HepG2 (cell line): ENCODE data around the gene RIPOR3. TPM values are rescaled to one million over a fixed set of nuclear protein-coding genes. Genes with fewer than 3 reads are reported as not detected.

Source experiments
- ELF1 ChIP-seq: sonication (generic); formaldehyde crosslinking; IDR thresholded peaks from 2 replicates; pipeline ENCODE4 v1.4.0; 2020; ENCODE audit warnings: missing genetic modification reagents
- EP300 ChIP-seq, 3 experiments: sonication (generic) in 1 of 3; formaldehyde crosslinking in 1 of 3; IDR thresholded peaks; 2 replicates each; pipeline versions ENCODE4 v1.5.1 to v1.6.1; 2011 to 2020; ENCODE audit warnings: low read depth in 2 of 3, low read length in 2 of 3, borderline replicate concordance in 1 of 3, improper control_type of control experiment in 1 of 3, mild to moderate bottlenecking in 1 of 3, missing genetic modification reagents in 1 of 3, moderate library complexity in 1 of 3
- FOSL2 ChIP-seq: sonication (generic); formaldehyde crosslinking; IDR thresholded peaks from 2 replicates; pipeline ENCODE4 v1.4.0; 2020; ENCODE audit warnings: missing genetic modification reagents
- HNF4A ChIP-seq: sonication (generic); formaldehyde crosslinking; IDR thresholded peaks from 2 replicates; pipeline ENCODE4 v1.4.0; 2020; ENCODE audit warnings: missing genetic modification reagents
- LCORL ChIP-seq, 2 experiments: fragments of 450-650 bp in 1 of 2; sonication (generic) in 1 of 2; formaldehyde crosslinking in 1 of 2; IDR thresholded peaks; 2 replicates each; pipeline versions ENCODE4 v1.5.0 to v1.6.1; 2017 to 2020; ENCODE audit warnings: antibody characterized with exemption in 1 of 2, missing genetic modification reagents in 1 of 2
- MED1 ChIP-seq: sonication (generic); formaldehyde crosslinking; IDR thresholded peaks from 2 replicates; pipeline ENCODE4 v1.4.0; 2020; ENCODE audit warnings: missing genetic modification reagents
- MEIS2 ChIP-seq: sonication (generic); formaldehyde crosslinking; IDR thresholded peaks from 2 replicates; pipeline ENCODE4 v1.9.0; 2021; ENCODE audit warnings: mild to moderate bottlenecking, missing genetic modification reagents
- PHF20 ChIP-seq: sonication (generic); formaldehyde crosslinking; IDR thresholded peaks from 2 replicates; pipeline ENCODE4 v1.5.0; 2020; ENCODE audit warnings: mild to moderate bottlenecking, missing genetic modification reagents
- SALL1 ChIP-seq: sonication (generic); formaldehyde crosslinking; IDR thresholded peaks from 2 replicates; pipeline ENCODE4 v1.8.0; 2022; ENCODE audit warnings: mild to moderate bottlenecking, missing genetic modification reagents
- SMAD1 ChIP-seq: sonication (generic); formaldehyde crosslinking; IDR thresholded peaks from 2 replicates; pipeline ENCODE4 v1.4.0; 2020; ENCODE audit warnings: missing genetic modification reagents, low read depth, mild to moderate bottlenecking, borderline replicate concordance
- YEATS4 ChIP-seq: sonication (generic); formaldehyde crosslinking; IDR thresholded peaks from 2 replicates; pipeline ENCODE4 v1.4.0; 2020; ENCODE audit warnings: missing genetic modification reagents, borderline replicate concordance
- ZNF205 ChIP-seq: IDR thresholded peaks from 2 replicates; pipeline ENCODE4 v1.6.1; 2018; ENCODE audit warnings: missing biosample characterization, missing genetic modification reagents
- ZNF883 ChIP-seq: sonication (generic); formaldehyde crosslinking; IDR thresholded peaks from 2 replicates; pipeline ENCODE4 v1.5.1; 2020; ENCODE audit warnings: mild to moderate bottlenecking, missing genetic modification reagents; ENCODE audit errors: not compliant biosample characterization
- polyA plus RNA-seq, 8 experiments: library from polyadenylated mRNA; depleted of rRNA in 3 of 8; stranded (reverse) in 7 of 8; unstranded in 1 of 8; fragments of >200 nt; fragmentation: Illumina TruSeq in 4 of 8; extraction: Trizol in 4 of 8; gene quantifications; 2 replicates each; pipeline versions ENCODE4 v1.2.1 to v1.2.3, GENCODE V29; 2011 to 2016; ENCODE audit warnings: low read depth in 4 of 8, missing spikeins in 1 of 8, mixed read lengths in 1 of 8; ENCODE audit not compliant: insufficient read depth in 1 of 8
- total RNA-seq, 5 experiments: library from RNA; depleted of rRNA; stranded (reverse); fragments of >200 nt; fragmentation: Illumina TruSeq; extraction: Trizol; gene quantifications; 2 replicates each; pipeline ENCODE4 v1.2.3, GENCODE V29; 2016; ENCODE audit warnings: low read depth in 1 of 5
- TF ChIP-seq, protein P1 (sequence below), 2 experiments: IDR thresholded peaks; 2 replicates each; pipeline ENCODE4 v1.6.1; 2011 to 2012; ENCODE audit warnings: low read length in 2 of 2, borderline replicate concordance in 1 of 2, low read depth in 1 of 2, mild to moderate bottlenecking in 1 of 2, moderate library complexity in 1 of 2
- TF ChIP-seq, protein P2 (sequence below): sonication (generic); formaldehyde crosslinking; IDR thresholded peaks from 2 replicates; pipeline ENCODE4 v1.4.0; 2020; ENCODE audit warnings: missing genetic modification reagents, borderline replicate concordance
- TF ChIP-seq, protein P3 (sequence below): sonication (generic); formaldehyde crosslinking; IDR thresholded peaks from 2 replicates; pipeline ENCODE4 v1.4.0; 2020; ENCODE audit warnings: missing genetic modification reagents
- TF ChIP-seq, protein P4 (sequence below): sonication (generic); formaldehyde crosslinking; conservative IDR thresholded peaks from 2 replicates; pipeline ENCODE4 v1.8.1; 2023; ENCODE audit warnings: missing genetic modification reagents

Gene RIPOR3
- total and polyA plus RNA-seq, 2 of the 13 experiments (the other 11 are each of a cell fraction or from before 2014, with no cell fraction given) = 0.18 TPM; not detected in 1

DNA sequence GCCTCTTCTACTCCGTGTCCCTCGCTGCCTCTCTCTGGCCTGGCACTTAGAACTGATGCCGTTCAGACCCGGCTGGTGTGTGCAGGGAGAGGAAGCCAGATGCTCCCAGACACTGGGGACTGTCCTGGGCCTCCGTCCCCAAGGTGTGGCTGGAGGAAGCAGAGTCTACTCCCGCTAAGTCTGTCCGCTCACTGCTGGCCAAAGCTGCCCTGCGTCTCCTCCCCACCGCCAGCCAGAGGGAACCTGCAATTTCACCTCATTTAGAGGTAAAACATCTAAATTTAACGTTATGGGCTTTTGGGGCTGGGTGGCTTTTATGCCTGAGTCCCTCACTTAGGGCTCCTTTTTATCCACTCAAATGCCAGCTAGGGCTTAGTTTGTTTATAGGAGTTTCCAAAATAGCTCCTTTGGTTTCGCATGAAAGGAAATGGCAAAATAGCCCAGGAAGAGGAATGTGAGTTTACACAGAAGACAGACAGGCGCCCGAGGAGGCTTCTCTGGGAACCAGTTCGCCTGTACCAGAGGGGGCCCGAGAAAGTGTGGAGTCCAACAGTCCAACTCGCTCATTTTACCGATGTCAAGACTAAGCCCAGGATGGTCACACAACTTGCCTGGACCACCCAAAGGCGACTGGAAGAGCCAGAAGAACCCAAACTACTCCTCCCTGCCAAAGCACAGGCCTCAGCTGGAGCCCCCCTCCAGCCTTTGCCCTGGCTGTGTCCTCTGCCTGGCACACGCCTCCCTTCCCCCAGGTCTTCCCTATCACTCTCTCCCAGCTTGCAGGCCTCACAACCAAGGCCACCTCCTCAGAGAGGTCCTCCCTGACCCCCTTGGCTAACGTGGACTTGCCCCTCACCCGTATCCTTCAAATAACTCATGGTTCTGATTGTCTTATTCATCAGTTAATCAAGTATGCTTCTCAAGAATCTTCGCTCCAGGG, 54.5 kb downstream of the RIPOR3 start (continued):
- TF ChIP-seq, protein P1, sequence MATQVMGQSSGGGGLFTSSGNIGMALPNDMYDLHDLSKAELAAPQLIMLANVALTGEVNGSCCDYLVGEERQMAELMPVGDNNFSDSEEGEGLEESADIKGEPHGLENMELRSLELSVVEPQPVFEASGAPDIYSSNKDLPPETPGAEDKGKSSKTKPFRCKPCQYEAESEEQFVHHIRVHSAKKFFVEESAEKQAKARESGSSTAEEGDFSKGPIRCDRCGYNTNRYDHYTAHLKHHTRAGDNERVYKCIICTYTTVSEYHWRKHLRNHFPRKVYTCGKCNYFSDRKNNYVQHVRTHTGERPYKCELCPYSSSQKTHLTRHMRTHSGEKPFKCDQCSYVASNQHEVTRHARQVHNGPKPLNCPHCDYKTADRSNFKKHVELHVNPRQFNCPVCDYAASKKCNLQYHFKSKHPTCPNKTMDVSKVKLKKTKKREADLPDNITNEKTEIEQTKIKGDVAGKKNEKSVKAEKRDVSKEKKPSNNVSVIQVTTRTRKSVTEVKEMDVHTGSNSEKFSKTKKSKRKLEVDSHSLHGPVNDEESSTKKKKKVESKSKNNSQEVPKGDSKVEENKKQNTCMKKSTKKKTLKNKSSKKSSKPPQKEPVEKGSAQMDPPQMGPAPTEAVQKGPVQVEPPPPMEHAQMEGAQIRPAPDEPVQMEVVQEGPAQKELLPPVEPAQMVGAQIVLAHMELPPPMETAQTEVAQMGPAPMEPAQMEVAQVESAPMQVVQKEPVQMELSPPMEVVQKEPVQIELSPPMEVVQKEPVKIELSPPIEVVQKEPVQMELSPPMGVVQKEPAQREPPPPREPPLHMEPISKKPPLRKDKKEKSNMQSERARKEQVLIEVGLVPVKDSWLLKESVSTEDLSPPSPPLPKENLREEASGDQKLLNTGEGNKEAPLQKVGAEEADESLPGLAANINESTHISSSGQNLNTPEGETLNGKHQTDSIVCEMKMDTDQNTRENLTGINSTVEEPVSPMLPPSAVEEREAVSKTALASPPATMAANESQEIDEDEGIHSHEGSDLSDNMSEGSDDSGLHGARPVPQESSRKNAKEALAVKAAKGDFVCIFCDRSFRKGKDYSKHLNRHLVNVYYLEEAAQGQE (IDR thresholded peaks at IDR 0.05; ENCODE audit: borderline replicate concordance in 1 of 2, low read depth in 1 of 2, low read length in 2 of 2) = no peak
- 0 out of 2 replicates have a peak, but pooled peaks have one; percentile 36 for TF ChIP-seq PHF20 (CRISPR knock-in tag)
- TF ChIP-seq ZNF205 = 0 out of 2 replicates have a peak, but pooled peaks have one; percentile 20
- peak; percentile 11; the same call in 1 of the 2 replicates for TF ChIP-seq HNF4A (CRISPR knock-in tag)
- peak; percentile 25 for TF ChIP-seq ZNF883 (CRISPR knock-in tag)
- TF ChIP-seq, protein P2, sequence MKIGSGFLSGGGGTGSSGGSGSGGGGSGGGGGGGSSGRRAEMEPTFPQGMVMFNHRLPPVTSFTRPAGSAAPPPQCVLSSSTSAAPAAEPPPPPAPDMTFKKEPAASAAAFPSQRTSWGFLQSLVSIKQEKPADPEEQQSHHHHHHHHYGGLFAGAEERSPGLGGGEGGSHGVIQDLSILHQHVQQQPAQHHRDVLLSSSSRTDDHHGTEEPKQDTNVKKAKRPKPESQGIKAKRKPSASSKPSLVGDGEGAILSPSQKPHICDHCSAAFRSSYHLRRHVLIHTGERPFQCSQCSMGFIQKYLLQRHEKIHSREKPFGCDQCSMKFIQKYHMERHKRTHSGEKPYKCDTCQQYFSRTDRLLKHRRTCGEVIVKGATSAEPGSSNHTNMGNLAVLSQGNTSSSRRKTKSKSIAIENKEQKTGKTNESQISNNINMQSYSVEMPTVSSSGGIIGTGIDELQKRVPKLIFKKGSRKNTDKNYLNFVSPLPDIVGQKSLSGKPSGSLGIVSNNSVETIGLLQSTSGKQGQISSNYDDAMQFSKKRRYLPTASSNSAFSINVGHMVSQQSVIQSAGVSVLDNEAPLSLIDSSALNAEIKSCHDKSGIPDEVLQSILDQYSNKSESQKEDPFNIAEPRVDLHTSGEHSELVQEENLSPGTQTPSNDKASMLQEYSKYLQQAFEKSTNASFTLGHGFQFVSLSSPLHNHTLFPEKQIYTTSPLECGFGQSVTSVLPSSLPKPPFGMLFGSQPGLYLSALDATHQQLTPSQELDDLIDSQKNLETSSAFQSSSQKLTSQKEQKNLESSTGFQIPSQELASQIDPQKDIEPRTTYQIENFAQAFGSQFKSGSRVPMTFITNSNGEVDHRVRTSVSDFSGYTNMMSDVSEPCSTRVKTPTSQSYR (CRISPR knock-in tag) = 0 out of 2 replicates have a peak, but pooled peaks have one; percentile 12
- TF ChIP-seq SMAD1 = peak; percentile 25; the same call in 1 of the 2 replicates
- TF ChIP-seq MED1 = 0 out of 2 replicates have a peak, but pooled peaks have one; percentile 15
- peak; percentile 2; the same call in 1 of the 2 replicates for TF ChIP-seq SALL1 (CRISPR knock-in tag)
- no peak for TF ChIP-seq ELF1 (CRISPR knock-in tag)
- TF ChIP-seq FOSL2 = 0 out of 2 replicates have a peak, but pooled peaks have one; percentile 2
- TF ChIP-seq, protein P3, sequence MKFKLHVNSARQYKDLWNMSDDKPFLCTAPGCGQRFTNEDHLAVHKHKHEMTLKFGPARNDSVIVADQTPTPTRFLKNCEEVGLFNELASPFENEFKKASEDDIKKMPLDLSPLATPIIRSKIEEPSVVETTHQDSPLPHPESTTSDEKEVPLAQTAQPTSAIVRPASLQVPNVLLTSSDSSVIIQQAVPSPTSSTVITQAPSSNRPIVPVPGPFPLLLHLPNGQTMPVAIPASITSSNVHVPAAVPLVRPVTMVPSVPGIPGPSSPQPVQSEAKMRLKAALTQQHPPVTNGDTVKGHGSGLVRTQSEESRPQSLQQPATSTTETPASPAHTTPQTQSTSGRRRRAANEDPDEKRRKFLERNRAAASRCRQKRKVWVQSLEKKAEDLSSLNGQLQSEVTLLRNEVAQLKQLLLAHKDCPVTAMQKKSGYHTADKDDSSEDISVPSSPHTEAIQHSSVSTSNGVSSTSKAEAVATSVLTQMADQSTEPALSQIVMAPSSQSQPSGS (CRISPR knock-in tag) = peak; percentile 33; the same call in 1 of the 2 replicates
- 0 out of 2 replicates have a peak, but pooled peaks have one; percentile 11 for TF ChIP-seq MEIS2 (CRISPR knock-in tag)
- TF ChIP-seq YEATS4 = no peak
- TF ChIP-seq, protein P4, sequence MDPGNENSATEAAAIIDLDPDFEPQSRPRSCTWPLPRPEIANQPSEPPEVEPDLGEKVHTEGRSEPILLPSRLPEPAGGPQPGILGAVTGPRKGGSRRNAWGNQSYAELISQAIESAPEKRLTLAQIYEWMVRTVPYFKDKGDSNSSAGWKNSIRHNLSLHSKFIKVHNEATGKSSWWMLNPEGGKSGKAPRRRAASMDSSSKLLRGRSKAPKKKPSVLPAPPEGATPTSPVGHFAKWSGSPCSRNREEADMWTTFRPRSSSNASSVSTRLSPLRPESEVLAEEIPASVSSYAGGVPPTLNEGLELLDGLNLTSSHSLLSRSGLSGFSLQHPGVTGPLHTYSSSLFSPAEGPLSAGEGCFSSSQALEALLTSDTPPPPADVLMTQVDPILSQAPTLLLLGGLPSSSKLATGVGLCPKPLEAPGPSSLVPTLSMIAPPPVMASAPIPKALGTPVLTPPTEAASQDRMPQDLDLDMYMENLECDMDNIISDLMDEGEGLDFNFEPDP = no peak
- TF ChIP-seq LCORL (IDR thresholded peaks at IDR 0.05) = no peak
- peak; percentile 64; the same call in 1 of the 2 replicates for TF ChIP-seq LCORL (CRISPR knock-in tag; IDR thresholded peaks at IDR 0.05)
- peak in 1 of 2 experiments; percentile 5; a peak in 1 of 4 replicates for TF ChIP-seq EP300 (IDR thresholded peaks at IDR 0.05; ENCODE audit: low read depth in 2 of 2, low read length in 2 of 2)
- no peak for TF ChIP-seq EP300 (CRISPR knock-in tag; IDR thresholded peaks at IDR 0.05; ENCODE audit: borderline replicate concordance)
